Caki2 (cell line): ENCODE measurements around the gene MAP3K20. TPM values are rescaled to one million over a fixed set of nuclear protein-coding genes. Genes with fewer than 3 reads are reported as not detected.
"Not testable (repeated sequence)": the region's sequence is repeated elsewhere in the genome, so short reads cannot be mapped to it uniquely, and the experiment has no call there.

Experiments
- DNase-seq: peaks from one replicate; pipeline ENCODE4 v3.0.0-alpha.2; 2015; ENCODE audit warnings: low read depth
- in situ Hi-C: cut with HindIII; loops from 2 replicates; pipeline ENCODE4 v1.10.0; 2016; ENCODE audit warnings: low sequenced_read_pairs, low pct_unique_long_range_greater_than_20kb, mixed read lengths
- total RNA-seq: library from RNA; depleted of rRNA; stranded (reverse); fragments of >200 nt; shearing (Covaris generic); gene quantifications from 2 replicates; pipeline ENCODE4 v1.2.3, GENCODE V29; 2014; ENCODE audit warnings: low replicate concordance

Gene MAP3K20
- total RNA-seq, 1 experiment from 2014 or later = 22.2 TPM

GRCh38 chr2:173271135-173271534 is 195.5 kb downstream of the MAP3K20 start:
- DNase-seq = no peak

DNA sequence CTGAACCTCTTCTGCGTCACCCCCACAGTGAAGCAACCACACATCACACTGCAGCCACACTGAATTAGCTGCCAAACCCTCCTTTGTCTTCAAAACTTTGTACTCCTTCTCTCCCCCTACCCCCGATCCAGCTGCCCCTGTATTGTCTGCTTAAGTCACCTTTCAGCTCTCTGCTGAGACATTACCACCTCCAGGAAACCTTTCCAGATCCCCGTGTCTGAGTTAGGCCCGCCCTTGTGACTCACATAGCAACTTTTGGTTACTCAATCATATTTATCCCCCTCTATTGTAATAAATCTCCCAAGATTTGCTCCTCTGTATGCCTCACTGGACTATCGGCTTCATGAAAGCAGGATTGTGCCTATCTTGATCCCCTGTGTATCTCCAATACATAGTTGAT is 196.2 kb downstream of the MAP3K20 start:
- in situ Hi-C loops = no loop called here
- DNase-seq = no peak

More at GRCh38 chr2:173271135-173271534, 195.5 kb downstream of the MAP3K20 start:
- in situ Hi-C loops = no loop called here

GRCh38 chr2:173272849-173273248 is 197.2 kb downstream of the MAP3K20 start:
- DNase-seq = no peak
- in situ Hi-C loops = no loop called here

GRCh38 chr2:173278794-173279526 is 203.3 kb downstream of the MAP3K20 start:
- in situ Hi-C loops = no loop called here

GRCh38 chr2:173279527-173279868 is 203.9 kb downstream of the MAP3K20 start:
- DNase-seq = no peak
- in situ Hi-C loops = no loop called here

More at GRCh38 chr2:173278794-173279526, 203.3 kb downstream of the MAP3K20 start:
- DNase-seq = no peak

GRCh38 chr2:173280853-173281252 is 205.2 kb downstream of the MAP3K20 start:
- no peak for DNase-seq
- in situ Hi-C loops = no loop called here

DNA sequence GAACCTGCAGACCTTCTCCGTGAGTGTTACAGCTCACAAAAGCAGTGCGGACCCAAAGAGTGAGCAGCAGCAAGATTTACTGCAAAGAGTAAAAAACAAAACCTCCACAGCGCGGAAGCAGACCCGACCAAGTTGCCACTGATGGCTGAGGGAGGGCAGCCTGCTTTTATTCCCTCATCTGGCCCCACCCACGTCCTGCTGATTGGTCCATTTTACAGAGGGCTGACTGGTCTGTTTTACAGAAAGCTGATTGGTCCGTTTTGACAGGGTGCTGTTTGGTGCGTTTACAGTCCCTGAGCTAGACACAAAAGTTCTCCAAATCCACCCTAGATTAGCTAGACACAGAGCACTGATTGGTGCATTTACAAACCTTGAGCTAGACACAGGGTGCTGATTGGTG is 206.3 kb downstream of the MAP3K20 start:
- in situ Hi-C loops, DNase-seq: not testable (repeated sequence)

- DNase-seq = no peak
- in situ Hi-C loops = no loop called here
These were observed 207.3 kb downstream of the MAP3K20 start for GRCh38 chr2:173282795-173283545.

DNA sequence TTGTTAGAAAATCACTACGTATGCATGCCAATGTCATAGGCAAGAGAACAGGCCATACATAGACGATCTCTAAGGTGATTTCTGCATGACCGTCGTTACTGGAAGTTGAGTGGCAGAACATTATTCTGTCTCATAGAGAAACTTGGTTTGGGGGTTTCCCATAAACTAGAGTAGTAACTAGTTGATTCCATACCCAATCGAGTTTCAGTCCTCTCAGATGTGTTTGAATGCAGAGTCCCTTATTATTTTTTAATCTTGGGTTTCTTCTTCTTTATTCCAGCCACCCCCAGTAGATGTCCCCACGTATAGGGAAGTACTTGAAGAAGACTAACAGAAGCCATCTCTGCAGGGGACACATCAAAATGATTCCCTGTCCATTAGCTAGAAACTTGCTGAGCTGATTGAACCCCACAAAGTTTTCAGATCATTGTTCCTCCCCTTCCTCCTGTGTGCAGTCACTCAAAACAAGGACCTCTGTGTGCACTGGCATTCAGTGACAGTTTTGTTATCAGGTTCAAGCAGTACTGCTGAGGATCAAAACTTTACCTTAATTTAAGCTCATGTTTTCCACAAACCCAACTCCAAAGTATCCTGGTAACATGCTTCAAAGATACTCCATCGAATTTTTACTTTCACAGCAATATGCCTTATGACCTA is 210.6 kb downstream of the MAP3K20 start:
- DNase-seq = no peak
- in situ Hi-C loops = no loop called here

GRCh38 chr2:173287594-173287993 is 211.9 kb downstream of the MAP3K20 start:
- in situ Hi-C loops = no loop called here
- no peak for DNase-seq

GRCh38 chr2:173288561-173288960 is 212.9 kb downstream of the MAP3K20 start:
- in situ Hi-C loops = no loop called here

DNA sequence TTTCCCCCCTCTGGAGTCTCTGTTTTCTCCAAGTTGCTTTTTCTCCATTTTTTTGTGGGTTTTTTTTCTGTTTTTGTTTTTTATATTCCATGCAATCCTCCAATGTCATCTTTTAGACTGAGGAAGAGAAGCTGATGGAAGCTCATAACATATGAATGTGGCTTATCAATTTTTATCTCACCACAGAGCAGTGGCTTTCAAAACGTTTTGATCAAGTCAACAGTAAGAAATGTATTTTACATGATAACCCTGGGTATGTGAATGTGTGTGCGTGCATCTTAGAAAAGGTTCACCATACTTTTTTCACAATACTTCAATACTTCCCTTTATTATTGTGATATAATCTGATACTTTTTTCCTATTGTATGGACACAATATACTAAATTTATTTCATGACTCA is 214.4 kb downstream of the MAP3K20 start:
- in situ Hi-C loops = no loop called here
- no peak for DNase-seq

More at GRCh38 chr2:173288561-173288960, 212.9 kb downstream of the MAP3K20 start:
- DNase-seq = no peak

GRCh38 chr2:173290518-173290917 is 214.9 kb downstream of the MAP3K20 start:
- no peak for DNase-seq
- in situ Hi-C loops = no loop called here

DNA sequence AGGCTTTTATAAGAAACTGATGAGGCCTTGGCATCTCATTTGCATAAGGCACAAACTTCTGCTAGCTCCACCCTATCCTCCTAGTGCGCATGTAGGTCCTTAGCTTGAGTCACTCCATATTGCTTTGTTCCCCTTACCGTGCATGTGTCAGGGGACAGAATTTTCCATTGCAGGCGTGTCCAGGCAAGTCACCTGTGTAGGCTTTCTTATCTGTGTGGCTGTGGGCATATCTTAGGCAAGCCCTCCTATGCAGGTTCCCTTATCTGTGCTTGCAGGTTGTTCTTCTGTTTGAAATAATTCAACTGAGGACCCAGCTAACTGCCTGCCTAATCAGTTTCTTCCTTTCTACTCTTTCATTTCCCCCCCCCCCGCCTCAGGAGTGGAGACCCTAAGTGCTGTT is 215.8 kb downstream of the MAP3K20 start:
- in situ Hi-C loops = no loop called here
- no peak for DNase-seq

- in situ Hi-C loops = no loop called here
- DNase-seq = no peak
These were observed 220.6 kb downstream of the MAP3K20 start for GRCh38 chr2:173296235-173296634.

DNA sequence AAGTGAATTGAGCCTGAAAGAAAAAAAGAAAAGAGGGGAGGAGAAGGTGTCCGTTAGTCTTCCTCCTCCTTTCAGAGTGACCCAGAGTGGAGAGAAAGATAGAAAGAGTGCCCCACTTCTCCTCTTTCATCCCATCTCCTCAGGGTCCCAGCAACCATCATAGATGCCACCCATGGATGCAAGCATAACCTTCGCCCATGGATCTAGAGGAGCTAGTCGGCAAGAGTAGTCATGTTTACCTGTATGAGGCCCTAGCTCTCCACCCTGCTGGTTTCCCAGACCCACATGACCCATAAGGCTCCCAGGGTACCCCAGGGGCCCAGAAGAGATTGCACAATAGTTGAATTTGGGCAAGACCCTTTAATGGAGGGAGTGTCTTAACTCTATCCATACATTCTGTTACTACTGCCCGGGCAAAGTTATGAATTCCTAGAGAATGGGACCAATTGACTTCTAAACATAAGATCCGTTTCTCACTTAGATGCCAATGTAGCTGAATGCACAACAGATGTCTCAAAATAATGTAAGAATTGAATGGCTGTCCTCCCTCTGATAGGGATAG is 223.0 kb downstream of the MAP3K20 start:
- in situ Hi-C loops = no loop called here
- DNase-seq = no peak

- in situ Hi-C loops = no loop called here
- DNase-seq = no peak
These were observed 224.1 kb downstream of the MAP3K20 start for GRCh38 chr2:173299764-173300163.

DNA sequence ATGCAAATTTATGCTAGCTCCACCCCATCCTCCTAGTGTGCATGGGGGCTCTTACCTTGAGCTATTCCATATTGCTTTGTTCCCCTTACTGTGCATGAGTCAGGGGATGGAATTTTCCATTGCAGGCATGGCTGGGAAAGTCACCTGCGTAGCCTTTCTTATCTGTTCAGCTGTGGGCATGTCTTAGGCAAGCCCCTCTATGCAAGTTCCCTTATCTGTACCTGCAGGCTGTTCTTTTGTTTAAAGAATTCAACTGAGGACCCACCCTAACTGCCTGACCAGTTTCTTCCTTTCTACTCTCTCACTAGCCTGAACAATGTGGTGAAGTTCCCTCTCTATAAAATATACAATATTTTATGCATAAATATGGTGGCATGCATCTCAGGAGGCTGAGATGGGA is 224.8 kb downstream of the MAP3K20 start:
- DNase-seq = no peak
- in situ Hi-C loops = no loop called here

- in situ Hi-C loops, DNase-seq: not testable (repeated sequence)
These were observed 225.9 kb downstream of the MAP3K20 start for GRCh38 chr2:173301549-173301948.
